K562 (cell line): ENCODE data around the gene SNAP23. TPM values are rescaled to one million over a fixed set of nuclear protein-coding genes. Genes with fewer than 3 reads are reported as not detected.
A peak's percentile ranks its signal among the peaks of the same experiment; 100 is the strongest.

Source experiments
- ATF1 ChIP-seq, 2 experiments: fragments of 450-650 bp in 1 of 2; IDR thresholded peaks; 2 replicates each; pipeline ENCODE4 v1.6.1; 2016; ENCODE audit warnings: missing compliant biosample characterization in 1 of 2, missing genetic modification characterization in 1 of 2
- CHD1 ChIP-seq: fragments of 200-600 bp; sonication (generic); IDR thresholded peaks from one replicate; pipeline ENCODE4 v1.6.1; 2012; ENCODE audit warnings: mild to moderate bottlenecking, moderate library complexity, low read length, inconsistent platforms
- COPS2 ChIP-seq: fragments of 450-650 bp; conservative IDR thresholded peaks from 2 replicates; pipeline ENCODE4 v1.6.1; 2016; ENCODE audit warnings: mild to moderate bottlenecking, moderate library complexity
- FOXA1 ChIP-seq: fragments of 450-650 bp; IDR thresholded peaks from 2 replicates; pipeline ENCODE4 v1.6.1; 2016; ENCODE audit warnings: mild to moderate bottlenecking, borderline replicate concordance
- GATAD2A ChIP-seq: fragments of 450-650 bp; IDR thresholded peaks from 2 replicates; pipeline ENCODE4 v1.6.1; 2017
- KLF6 ChIP-seq: fragments of 250-450 bp; sonication (Bioruptor Pico); IDR thresholded peaks from 2 replicates; pipeline ENCODE4 v1.4.0; 2020; ENCODE audit warnings: mild to moderate bottlenecking, moderate library complexity, borderline replicate concordance
- L3MBTL2 ChIP-seq: fragments of 450-650 bp; IDR thresholded peaks from 2 replicates; pipeline ENCODE4 v1.6.1; 2016; ENCODE audit warnings: mild to moderate bottlenecking, moderate library complexity
- MEF2A ChIP-seq: IDR thresholded peaks from 2 replicates; pipeline ENCODE4 v1.6.1; 2011; ENCODE audit warnings: low read depth, mild to moderate bottlenecking, low read length, moderate library complexity; ENCODE audit not compliant: control insufficient read depth
- MNT ChIP-seq, 2 experiments: fragments of 450-650 bp; conservative IDR thresholded peaks; 2 replicates each; pipeline ENCODE4 v1.6.1; 2017; ENCODE audit warnings: mild to moderate bottlenecking in 2 of 2, moderate library complexity in 2 of 2
- MTA2 ChIP-seq: fragments of 450-650 bp; IDR thresholded peaks from 2 replicates; pipeline ENCODE4 v1.6.1; 2016; ENCODE audit warnings: low read depth
- NFE2 ChIP-seq: IDR thresholded peaks from 2 replicates; pipeline ENCODE4 v1.6.1; 2014; ENCODE audit warnings: antibody characterized with exemption, low read depth
- NFRKB ChIP-seq: fragments of 450-650 bp; IDR thresholded peaks from 2 replicates; pipeline ENCODE4 v1.6.1; 2016; ENCODE audit warnings: low read depth
- NR1H2 ChIP-seq: sonication (generic); formaldehyde crosslinking; IDR thresholded peaks from 2 replicates; pipeline ENCODE4 v1.4.0; 2020; ENCODE audit warnings: mild to moderate bottlenecking, missing genetic modification reagents
- NR3C1 ChIP-seq: sonication (generic); formaldehyde crosslinking; IDR thresholded peaks from 2 replicates; pipeline ENCODE4 v1.8.1; 2022; ENCODE audit warnings: missing genetic modification reagents
- POLR2B ChIP-seq: fragments of 450-650 bp; IDR thresholded peaks from 2 replicates; pipeline ENCODE4 v1.6.1; 2018; ENCODE audit warnings: low read depth; ENCODE audit not compliant: partially characterized antibody
- POLR2G ChIP-seq: fragments of 200-400 bp; formaldehyde crosslinking; IDR thresholded peaks from 2 replicates; pipeline ENCODE4 v1.6.1; 2017; ENCODE audit warnings: low read depth, mild to moderate bottlenecking, antibody characterized with exemption, low read length, moderate library complexity
- SIRT6 ChIP-seq: IDR thresholded peaks from one replicate; pipeline ENCODE4 v1.6.1; 2012; ENCODE audit warnings: low read depth, mild to moderate bottlenecking, control low read depth, inconsistent platforms, low read length, moderate library complexity
- SMAD4 ChIP-seq: fragments of 250-450 bp; sonication (Bioruptor Pico); conservative IDR thresholded peaks from 2 replicates; pipeline ENCODE4 v1.8.0; 2021; ENCODE audit warnings: inconsistent platforms, mild to moderate bottlenecking, moderate library complexity
- SNAPC5 ChIP-seq: fragments of 250-450 bp; sonication (Bioruptor Pico); IDR thresholded peaks from 2 replicates; pipeline ENCODE4 v1.8.0; 2021; ENCODE audit warnings: moderate library complexity, mild to moderate bottlenecking, inconsistent platforms
- SPI1 ChIP-seq: IDR thresholded peaks from 2 replicates; pipeline ENCODE4 v1.6.1; 2011; ENCODE audit warnings: low read depth, low read length, control low read depth, borderline replicate concordance
- SREBF1 ChIP-seq: fragments of 150-350 bp; IDR thresholded peaks from 2 replicates; pipeline ENCODE4 v1.6.1; 2014; ENCODE audit warnings: antibody characterized with exemption, low read depth, low read length, borderline replicate concordance
- TCF7 ChIP-seq: sonication (generic); IDR thresholded peaks from 2 replicates; pipeline ENCODE4 v1.6.1; 2016; ENCODE audit warnings: antibody characterized with exemption, borderline replicate concordance
- ZBTB8A ChIP-seq: fragments of 450-650 bp; IDR thresholded peaks from 2 replicates; pipeline ENCODE4 v1.6.1; 2018; ENCODE audit warnings: mild to moderate bottlenecking, moderate library complexity; ENCODE audit not compliant: partially characterized antibody
- ZSCAN29 ChIP-seq: fragments of 450-650 bp; IDR thresholded peaks from 2 replicates; pipeline ENCODE4 v1.6.1; 2017
- polyA plus RNA-seq, 8 experiments: library from polyadenylated mRNA; depleted of rRNA in 4 of 8; stranded (reverse) in 5 of 8; unstranded in 3 of 8; fragments of >200 nt; fragmentation: Nextera tagmentation in 2 of 8; fragmentation: Illumina TruSeq in 1 of 8; extraction: Ambion mirVana in 2 of 8; extraction: Trizol in 1 of 8; gene quantifications; 2 replicates each; pipeline versions ENCODE4 v1.2.1 to v1.2.3, GENCODE V29; 2011 to 2014; ENCODE audit warnings: inconsistent platforms in 1 of 8, missing spikeins in 1 of 8
- total RNA-seq, 7 experiments: library from RNA; depleted of rRNA in 6 of 7; stranded (reverse); fragments of >200 nt in 6 of 7; fragmentation: Illumina TruSeq in 2 of 7; extraction: Trizol in 2 of 7; gene quantifications; 2 replicates each; pipeline versions ENCODE4 v1.2.1 to v1.2.3, GENCODE V29; 2011 to 2021; ENCODE audit warnings: low replicate concordance in 1 of 7
- TF ChIP-seq, protein P1 (sequence below): fragments of 250-450 bp; sonication (Bioruptor Pico); IDR thresholded peaks from 2 replicates; pipeline ENCODE4 v1.9.0; 2021; ENCODE audit warnings: mild to moderate bottlenecking
- TF ChIP-seq, protein P2 (sequence below): fragments of 250-450 bp; sonication (Bioruptor Pico); IDR thresholded peaks from 2 replicates; pipeline ENCODE4 v1.4.0; 2020; ENCODE audit warnings: mild to moderate bottlenecking, moderate library complexity

SNAP23 gene
- total and polyA plus RNA-seq, 9 of the 15 experiments (the other 6 are each of a cell fraction or from before 2014, with no cell fraction given) = 78.9 to 168 (median 117) TPM

GRCh38 chr15:42549032-42549491 lies 53.6 kb downstream of the SNAP23 start (continued):
- no peak; a peak in 1 of 4 replicates for TF ChIP-seq MNT (conservative IDR thresholded peaks at IDR 0.05)
- TF ChIP-seq ATF1 (CRISPR knock-in tag; IDR thresholded peaks at IDR 0.05) = no peak
- no peak; the same call in 1 of the 2 replicates for TF ChIP-seq ATF1 (tag; IDR thresholded peaks at IDR 0.05)
- TF ChIP-seq, protein P1, sequence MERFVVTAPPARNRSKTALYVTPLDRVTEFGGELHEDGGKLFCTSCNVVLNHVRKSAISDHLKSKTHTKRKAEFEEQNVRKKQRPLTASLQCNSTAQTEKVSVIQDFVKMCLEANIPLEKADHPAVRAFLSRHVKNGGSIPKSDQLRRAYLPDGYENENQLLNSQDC = no peak
- TF ChIP-seq SNAPC5 = no peak
- TF ChIP-seq GATAD2A = peak; percentile 60; the same call in 1 of the 2 replicates
- TF ChIP-seq NFRKB = 0 out of 2 replicates have a peak, but pooled peaks have one; percentile 65
- TF ChIP-seq MTA2 = no peak
- TF ChIP-seq L3MBTL2 = no peak
- no peak for TF ChIP-seq NR1H2 (CRISPR knock-in tag)
- no peak for TF ChIP-seq KLF6 (CRISPR knock-in tag)
- no peak for TF ChIP-seq SMAD4 (CRISPR knock-in tag)
- TF ChIP-seq COPS2 = no peak
- TF ChIP-seq NR3C1 = no peak
- TF ChIP-seq, protein P2, sequence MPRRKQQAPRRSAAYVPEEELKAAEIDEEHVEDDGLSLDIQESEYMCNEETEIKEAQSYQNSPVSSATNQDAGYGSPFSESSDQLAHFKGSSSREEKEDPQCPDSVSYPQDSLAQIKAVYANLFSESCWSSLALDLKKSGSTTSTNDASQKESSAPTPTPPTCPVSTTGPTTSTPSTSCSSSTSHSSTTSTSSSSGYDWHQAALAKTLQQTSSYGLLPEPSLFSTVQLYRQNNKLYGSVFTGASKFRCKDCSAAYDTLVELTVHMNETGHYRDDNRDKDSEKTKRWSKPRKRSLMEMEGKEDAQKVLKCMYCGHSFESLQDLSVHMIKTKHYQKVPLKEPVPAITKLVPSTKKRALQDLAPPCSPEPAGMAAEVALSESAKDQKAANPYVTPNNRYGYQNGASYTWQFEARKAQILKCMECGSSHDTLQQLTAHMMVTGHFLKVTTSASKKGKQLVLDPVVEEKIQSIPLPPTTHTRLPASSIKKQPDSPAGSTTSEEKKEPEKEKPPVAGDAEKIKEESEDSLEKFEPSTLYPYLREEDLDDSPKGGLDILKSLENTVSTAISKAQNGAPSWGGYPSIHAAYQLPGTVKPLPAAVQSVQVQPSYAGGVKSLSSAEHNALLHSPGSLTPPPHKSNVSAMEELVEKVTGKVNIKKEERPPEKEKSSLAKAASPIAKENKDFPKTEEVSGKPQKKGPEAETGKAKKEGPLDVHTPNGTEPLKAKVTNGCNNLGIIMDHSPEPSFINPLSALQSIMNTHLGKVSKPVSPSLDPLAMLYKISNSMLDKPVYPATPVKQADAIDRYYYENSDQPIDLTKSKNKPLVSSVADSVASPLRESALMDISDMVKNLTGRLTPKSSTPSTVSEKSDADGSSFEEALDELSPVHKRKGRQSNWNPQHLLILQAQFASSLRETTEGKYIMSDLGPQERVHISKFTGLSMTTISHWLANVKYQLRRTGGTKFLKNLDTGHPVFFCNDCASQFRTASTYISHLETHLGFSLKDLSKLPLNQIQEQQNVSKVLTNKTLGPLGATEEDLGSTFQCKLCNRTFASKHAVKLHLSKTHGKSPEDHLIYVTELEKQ = no peak
- TF ChIP-seq SIRT6 = no peak
- no peak for TF ChIP-seq NFE2
- TF ChIP-seq ZSCAN29 = no peak
- TF ChIP-seq CHD1 = peak; percentile 32
- no peak for TF ChIP-seq FOXA1
- TF ChIP-seq MEF2A = no peak
- no peak for TF ChIP-seq POLR2B
- TF ChIP-seq TCF7 = no peak
- no peak for TF ChIP-seq POLR2G
- no peak for TF ChIP-seq ZBTB8A
- TF ChIP-seq SPI1 = no peak
- TF ChIP-seq SREBF1 = no peak
